Measurements from ENCODE around the gene ZNF507.
"Not testable (repeated sequence)": the region's sequence is repeated elsewhere in the genome, so short reads cannot be mapped to it uniquely, and the experiment has no call there.

- peak; percentile 20 for TF ChIP-seq CTCF (IDR thresholded peaks at IDR 0.05; ENCODE audit: insufficient read depth, low read depth, low read length)
- TF ChIP-seq EZH2 (IDR thresholded peaks at IDR 0.05; ENCODE audit: insufficient read depth, low read length) = not testable (repeated sequence)
These were observed 31.7 kb downstream of the ZNF507 start for GRCh38 chr19:32377088-32377487.

Data from astrocyte (in vitro differentiated cells and primary cell).